Measurements from ENCODE around the gene WDR47.
"Not testable (repeated sequence)": the region's sequence is repeated elsewhere in the genome, so short reads cannot be mapped to it uniquely, and the experiment has no call there.

The WDR47 gene

DNA sequence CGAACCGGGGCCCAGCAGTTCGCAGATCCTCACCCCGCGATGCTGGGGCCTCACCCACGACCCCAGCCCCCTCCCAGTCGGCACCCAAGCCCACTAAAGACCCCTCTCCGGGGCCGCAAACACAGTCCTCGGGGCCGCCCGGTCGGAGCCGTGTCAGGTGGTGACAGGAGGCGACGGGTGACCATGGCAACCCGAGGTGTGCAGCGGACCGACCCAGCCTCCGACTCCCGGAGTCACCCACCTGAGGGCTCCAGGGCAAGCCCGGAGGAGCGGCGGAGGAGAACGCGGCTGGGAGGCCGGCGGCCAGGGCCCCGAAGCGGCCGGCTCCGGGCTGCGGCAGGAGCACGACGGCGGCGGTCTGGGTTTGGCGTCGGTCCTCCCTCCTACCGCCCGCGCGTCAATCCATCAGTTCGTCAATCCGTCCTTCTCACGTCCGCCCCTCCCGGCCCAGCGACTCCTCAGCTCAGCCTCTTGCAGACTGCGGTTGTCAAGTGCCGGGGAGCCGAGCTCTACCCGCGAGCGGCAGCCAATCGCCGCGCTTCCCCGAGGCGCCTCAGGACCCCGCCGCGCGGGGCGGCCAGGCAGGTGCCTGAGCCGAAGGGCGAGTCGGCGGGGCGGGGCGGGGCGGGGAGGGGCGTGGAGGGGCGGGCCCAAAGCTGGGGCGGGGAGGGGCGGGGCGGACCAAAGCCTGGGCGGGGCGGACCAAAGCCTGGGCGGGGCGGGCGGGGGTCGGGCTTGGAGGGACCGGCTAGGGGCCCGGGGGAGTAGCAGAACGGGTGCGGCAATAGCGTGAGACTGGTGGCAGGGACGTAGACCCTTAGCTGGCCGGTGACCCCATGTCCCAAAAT, at the start of gene WDR47:
Gene WDR47, minus strand, starts transcription at position 482 of the 848 bp plus-strand sequence. CDS start 18,590 bp downstream, outside the sequence.
- peak; percentile 95 for DNase-seq

DNA sequence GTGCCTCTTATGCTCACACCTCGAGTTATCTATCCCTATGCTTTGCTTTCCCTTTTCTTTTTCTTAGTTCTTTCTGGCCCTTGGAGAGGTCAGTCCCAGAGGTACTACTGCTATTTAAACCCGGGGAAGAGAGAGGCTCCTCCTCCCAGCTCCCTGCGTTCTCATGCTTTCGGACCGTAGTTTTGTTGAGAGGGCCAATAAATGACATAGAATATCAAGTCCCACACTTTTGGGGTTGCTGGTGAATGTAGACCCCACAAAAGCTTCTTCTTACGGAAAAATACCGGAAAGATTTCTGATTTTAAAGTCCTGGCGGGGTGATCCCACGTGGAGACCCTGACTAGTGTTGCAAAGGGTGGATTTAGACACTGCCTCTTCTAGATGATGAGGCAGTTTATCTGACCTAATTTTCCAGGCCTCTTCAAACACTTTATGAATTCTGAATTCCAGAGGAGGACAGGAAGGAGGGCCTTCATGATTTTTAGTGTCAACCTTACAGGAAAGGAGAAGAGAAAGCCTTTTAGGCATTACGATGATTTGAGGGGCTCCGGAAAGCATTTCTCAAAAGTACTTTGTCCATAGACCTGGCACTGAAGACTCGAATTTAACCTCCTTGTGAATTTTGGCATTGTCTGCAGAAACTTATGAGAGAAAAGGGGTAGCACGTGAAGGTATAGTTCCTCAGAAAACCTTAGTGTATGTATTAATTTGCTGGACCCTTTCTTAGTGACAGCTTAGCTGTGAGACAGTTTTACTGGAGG, 49.4 kb upstream of the WDR47 start:
- DNase-seq, result no peak

- DNase-seq, result peak; percentile 82
These were observed 48.5 kb upstream of the WDR47 start, which contains the start of gene TMEM167B for GRCh38 chr1:109090196-109091077. Gene TMEM167B (plus strand): TSS chr1:109090764. CDS start chr1:109090873, 109 bp downstream.

DNA sequence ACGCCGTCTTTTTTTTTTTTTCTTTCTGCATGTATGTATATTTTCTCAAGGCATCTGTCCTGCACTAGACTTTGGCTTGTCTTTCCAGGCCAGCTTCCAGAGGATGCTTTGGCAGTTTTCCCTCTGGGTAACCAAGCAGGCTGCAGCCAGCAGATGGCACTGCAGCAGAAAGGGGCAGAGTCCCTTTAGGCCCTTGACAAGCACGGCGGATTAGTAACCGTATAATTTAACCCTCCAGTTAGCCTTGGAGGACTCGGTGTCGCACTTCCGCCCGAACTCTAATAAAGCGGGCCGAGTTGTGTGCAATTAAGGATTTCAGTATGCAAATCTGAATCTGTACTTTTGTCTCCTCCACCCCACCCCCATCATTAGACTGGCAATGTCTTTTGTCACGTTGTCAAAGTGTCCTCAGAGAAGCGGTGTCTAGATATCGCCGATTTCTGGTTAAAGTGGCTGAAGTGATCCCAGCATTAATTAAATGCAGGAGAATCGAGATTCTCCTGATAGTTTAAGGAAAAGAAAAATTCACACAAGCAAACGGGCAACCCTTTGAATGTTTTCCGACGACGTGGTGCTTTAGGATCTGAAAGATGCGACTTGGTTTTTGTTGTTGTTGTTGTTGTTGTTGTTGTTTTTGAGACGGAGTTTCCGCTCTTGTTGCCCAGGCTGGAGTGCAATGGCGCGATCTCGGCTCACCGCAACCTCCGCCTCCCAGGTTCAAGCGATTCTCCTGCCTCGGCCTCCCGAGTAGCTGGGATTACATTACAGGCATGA, 47.5 kb upstream of the WDR47 start:
- no peak for DNase-seq

GRCh38 chr1:109084563-109085517, 42.9 kb upstream of the WDR47 start:
- DNase-seq, result no peak

DNA sequence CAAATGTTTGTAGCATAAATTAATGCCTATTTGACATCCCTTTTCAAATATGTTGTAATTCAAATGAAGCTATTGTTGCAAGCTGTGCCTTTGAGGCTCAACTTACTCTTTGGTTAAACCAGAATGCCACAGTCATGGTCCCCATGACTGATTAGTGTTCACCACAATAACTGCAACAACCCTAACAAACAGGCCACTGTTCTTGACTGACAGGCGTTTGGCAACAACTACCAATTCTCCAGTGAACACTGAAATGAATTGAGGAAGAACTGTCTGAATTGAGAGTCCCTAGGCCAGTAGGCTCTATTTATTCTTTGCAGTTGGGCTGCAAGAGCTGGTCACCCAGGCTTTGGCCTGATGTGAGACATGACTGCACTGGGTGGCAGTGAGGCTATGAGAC, 42.0 kb upstream of the WDR47 start:
- DNase-seq, result no peak

DNA sequence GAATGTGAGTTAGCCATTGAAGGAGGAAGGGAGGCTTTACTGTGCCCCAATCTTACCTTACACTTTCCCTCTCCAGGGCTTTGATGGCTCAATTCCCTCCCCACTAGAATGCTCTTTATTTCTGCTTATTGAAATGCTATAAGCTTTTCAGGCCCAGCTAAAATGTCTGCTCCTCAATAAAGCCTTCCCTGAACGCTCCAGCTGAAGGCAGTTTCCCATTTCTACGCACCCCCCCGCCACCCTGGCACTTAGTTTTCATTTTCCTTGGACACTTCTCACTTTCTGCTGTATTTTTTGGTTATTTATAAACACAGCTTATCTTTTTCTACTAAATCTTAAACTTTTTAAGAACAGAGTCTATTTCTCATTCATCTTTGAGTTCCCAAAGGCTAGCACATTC, 41.6 kb upstream of the WDR47 start:
- no peak for DNase-seq

GRCh38 chr1:109080441-109081082, 38.7 kb upstream of the WDR47 start:
- DNase-seq, result no peak

DNA sequence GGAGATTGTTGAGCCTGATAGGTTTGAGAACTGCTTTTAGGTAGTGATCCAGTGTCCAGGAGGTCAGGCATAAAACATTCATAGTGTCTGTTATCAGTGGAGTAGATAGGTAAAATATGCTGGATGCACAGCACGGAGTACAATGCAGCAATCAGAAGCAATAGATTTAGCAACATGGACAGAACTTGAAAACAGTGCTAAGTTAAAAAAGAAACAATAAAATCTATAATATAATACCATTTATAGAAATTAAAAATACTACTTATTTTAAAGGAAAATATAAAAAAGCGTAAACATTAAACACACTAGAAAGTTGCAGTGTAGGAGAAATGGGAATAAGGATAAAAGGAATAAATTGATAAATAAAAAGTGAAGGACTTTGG, 37.3 kb upstream of the WDR47 start:
- no peak for DNase-seq

- DNase-seq, result no peak
These were observed 36.4 kb upstream of the WDR47 start for GRCh38 chr1:109078317-109078716.

- peak; percentile 84 for DNase-seq
These were observed 33.9 kb upstream of the WDR47 start, which contains the start of gene TAF13 for GRCh38 chr1:109075531-109076490. Gene TAF13 (minus strand): TSS chr1:109076003. CDS start chr1:109075947, 56 bp downstream.

GRCh38 chr1:109069294-109069693, 27.4 kb upstream of the WDR47 start:
- no peak for DNase-seq

DNA sequence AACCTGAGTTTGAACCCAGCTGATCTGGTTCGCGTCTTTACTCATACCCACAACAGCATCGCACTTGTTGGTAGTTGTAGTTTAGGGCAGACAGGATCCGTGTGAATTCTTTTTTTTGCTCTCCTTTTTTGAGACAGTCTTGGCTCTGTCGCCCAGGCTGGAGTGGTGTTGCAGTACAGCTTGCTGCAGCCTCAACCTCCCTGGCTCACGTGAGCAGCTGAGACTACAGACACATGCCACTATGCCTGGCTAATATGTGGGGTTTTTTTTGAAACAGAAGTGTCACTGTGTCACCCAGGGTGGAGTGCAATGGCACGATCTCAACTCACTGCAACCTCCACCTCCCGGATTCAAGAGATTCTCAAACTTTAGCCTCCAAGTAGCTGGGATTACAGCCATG, 26.0 kb upstream of the WDR47 start:
- DNase-seq, result no peak

GRCh38 chr1:109065137-109065536, 23.2 kb upstream of the WDR47 start:
- no peak for DNase-seq

GRCh38 chr1:109061183-109061582, 19.3 kb upstream of the WDR47 start:
- DNase-seq, result no peak

- DNase-seq, result no peak
These were observed 18.8 kb upstream of the WDR47 start for GRCh38 chr1:109060707-109061106.

DNA sequence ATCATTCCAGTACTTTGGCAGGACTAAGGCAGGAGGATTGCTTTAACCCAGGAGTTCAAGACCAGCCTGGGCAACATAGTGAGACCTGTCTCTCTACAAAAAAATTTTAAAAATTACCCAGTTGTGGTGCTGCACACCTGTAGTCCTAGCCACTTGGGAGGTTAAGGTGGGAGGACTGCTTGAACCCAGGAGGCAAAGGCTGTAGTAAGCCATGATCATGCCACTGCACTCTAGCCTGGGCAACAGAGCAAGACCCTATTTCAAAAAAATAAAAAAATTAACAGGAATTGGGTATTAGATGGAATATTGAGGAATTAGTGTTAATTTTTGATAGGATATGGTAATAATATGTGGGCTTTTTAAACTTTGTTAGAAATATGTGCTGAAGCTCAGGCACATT, 17.1 kb upstream of the WDR47 start:
- DNase-seq, result no peak

DNA sequence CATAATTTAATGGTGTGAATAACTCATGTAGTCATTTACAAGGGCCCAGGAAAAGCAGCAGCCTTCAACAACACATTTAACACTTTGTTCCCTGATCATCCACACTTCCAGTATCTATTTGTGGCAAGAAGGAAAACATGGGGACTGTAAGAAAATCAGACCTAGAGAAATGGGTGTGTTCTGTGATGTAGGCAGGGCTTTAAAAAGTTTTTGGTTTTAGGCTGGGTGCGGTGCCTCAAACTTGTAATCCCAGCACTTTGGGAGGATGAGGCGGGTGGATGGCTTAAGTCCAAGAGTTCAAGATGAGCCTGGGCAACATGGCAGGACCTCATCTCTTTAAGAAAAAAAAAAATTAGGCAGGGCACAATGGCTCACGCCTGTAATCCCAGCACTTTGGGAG, 14.2 kb upstream of the WDR47 start:
- no peak for DNase-seq

- DNase-seq, result not testable (repeated sequence)
These were observed 10.2 kb upstream of the WDR47 start for GRCh38 chr1:109052145-109052544.

Data from NK-92 treated with Interleukin-12 subunit alpha and Interleukin-12 subunit beta, amount 100 ng/mL, for 24 hours (cell line).